Measurements from ENCODE around the gene FBLN7. TPM values are rescaled to one million over a fixed set of nuclear protein-coding genes. Genes with fewer than 3 reads are reported as not detected.
A peak's percentile ranks its signal among the peaks of the same experiment; 100 is the strongest.

FBLN7 gene
- total and polyA plus RNA-seq, 3 experiments from 2014 or later = 1.4 to 2.2 (median 2.1) TPM

GRCh38 chr2:112142525-112143078 is 4.4 kb downstream of the FBLN7 start:
- peaks cover 0 to 9% (median 1%) of the 10 kb centered on the region in 3 donors for H3K4me1 Mint-ChIP-seq
- Histone ChIP-seq H3K27ac (ENCODE audit: low read depth, low read length) (no peak overlapping the region), H3K27me3 (ENCODE audit: insufficient read depth, low read length, poor library complexity, severe bottlenecking) (peaks cover 4% of the 10 kb centered on the region), H3K4me3 (ENCODE audit: low read length) (no peak overlapping the region), H3K9me3 (ENCODE audit: low read length) (no peaks in the 10 kb centered on the region), H3K4me1 (ENCODE audit: insufficient read depth, low read length) (no peaks in the 10 kb centered on the region), H3K36me3 (ENCODE audit: insufficient read depth, low read length) (no peaks in the 10 kb centered on the region)
- H3K9me3 Mint-ChIP-seq = no peaks in the 10 kb centered on the region
- POLR2A ChIA-PET = no interaction called here
- peaks cover 15 to 35% of the 10 kb centered on the region in 2 donors for H3K27me3 Mint-ChIP-seq
- H3K4me3 Mint-ChIP-seq = no peak overlapping the region
- peaks cover 0 to 2% (median 0%) of the 10 kb centered on the region in 3 donors for H3K36me3 Mint-ChIP-seq
- CTCF ChIA-PET = no interaction called here
- no peak for DNase-seq
- peak overlapping the region in 1 of 8 donors; percentile 63 for H3K27ac Mint-ChIP-seq

DNA sequence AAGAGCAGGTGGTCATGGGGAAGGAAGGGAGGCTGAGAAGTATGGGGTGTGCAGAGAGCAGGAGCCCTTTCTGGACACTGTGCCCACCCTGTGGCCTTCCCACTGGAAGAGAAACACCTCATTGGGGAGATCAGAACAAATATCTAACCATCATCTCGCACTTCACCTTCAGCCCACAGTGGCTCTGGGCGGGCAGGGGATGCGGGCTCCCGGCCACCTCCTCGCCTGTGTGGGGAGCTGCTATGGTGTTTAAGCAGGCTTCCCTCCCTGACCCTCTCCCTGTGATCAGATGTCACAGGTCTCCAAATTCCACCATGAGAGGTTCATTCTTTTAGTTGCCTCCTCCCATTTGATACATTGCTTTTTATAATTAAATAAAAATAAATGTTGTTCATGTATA is 5.0 kb downstream of the FBLN7 start:
- Histone ChIP-seq H3K9me3 (ENCODE audit: low read length) (no peaks in the 10 kb centered on the region), H3K4me3 (ENCODE audit: low read length) (no peak overlapping the region), H3K27me3 (ENCODE audit: insufficient read depth, low read length, poor library complexity, severe bottlenecking) (no peaks in the 10 kb centered on the region), H3K27ac (ENCODE audit: low read depth, low read length) (no peak overlapping the region), H3K36me3 (ENCODE audit: insufficient read depth, low read length) (no peaks in the 10 kb centered on the region), H3K4me1 (ENCODE audit: insufficient read depth, low read length) (no peaks in the 10 kb centered on the region)
- Mint-ChIP-seq H3K4me1 (peaks cover 0 to 5% (median 0%) of the 10 kb centered on the region in 3 donors), H3K4me3 (no peak overlapping the region), H3K36me3 (no peaks in the 10 kb centered on the region), H3K27me3 (peaks cover 11 to 34% of the 10 kb centered on the region in 2 donors), H3K9me3 (no peaks in the 10 kb centered on the region), H3K27ac (no peak overlapping the region)
- CTCF ChIA-PET = no interaction called here
- no peak for DNase-seq
- POLR2A ChIA-PET = no interaction called here

DNA sequence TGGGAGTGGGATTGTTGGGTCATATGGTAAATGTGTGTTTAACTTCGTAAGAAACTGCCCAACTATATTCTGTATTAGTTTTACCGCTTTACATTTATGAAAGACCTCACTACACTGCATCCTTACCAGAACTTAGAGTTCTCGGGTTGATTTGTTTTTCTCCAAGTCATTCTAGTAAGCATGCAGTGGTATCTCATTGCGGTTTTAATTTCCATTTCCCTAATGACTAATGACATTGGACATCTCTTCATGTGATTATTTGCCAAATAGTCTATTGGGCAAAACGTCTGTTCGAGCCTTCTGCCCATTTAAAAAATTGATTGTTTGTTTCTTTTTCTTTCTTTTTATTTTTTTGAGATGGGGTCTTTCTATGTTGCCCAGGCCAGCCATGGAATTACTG is 6.8 kb downstream of the FBLN7 start:
- ChIA-PET CTCF (no interaction called here), POLR2A (no interaction called here)
- Mint-ChIP-seq H3K27me3 (peaks cover 11 to 39% of the 10 kb centered on the region in 2 donors), H3K9me3 (no peaks in the 10 kb centered on the region), H3K4me3 (no peak overlapping the region), H3K36me3 (no peaks in the 10 kb centered on the region), H3K27ac (no peak overlapping the region), H3K4me1 (peaks cover 0 to 5% (median 0%) of the 10 kb centered on the region in 3 donors)
- Histone ChIP-seq H3K4me1 (ENCODE audit: insufficient read depth, low read length) (no peaks in the 10 kb centered on the region), H3K27me3 (ENCODE audit: insufficient read depth, low read length, poor library complexity, severe bottlenecking) (no peaks in the 10 kb centered on the region), H3K4me3 (ENCODE audit: low read length) (no peak overlapping the region), H3K9me3 (ENCODE audit: low read length) (no peaks in the 10 kb centered on the region), H3K36me3 (ENCODE audit: insufficient read depth, low read length) (no peaks in the 10 kb centered on the region), H3K27ac (ENCODE audit: low read depth, low read length) (no peak overlapping the region)
- DNase-seq = no peak

GRCh38 chr2:112147382-112148168 is 9.4 kb downstream of the FBLN7 start:
- peaks cover 7 to 24% of the 10 kb centered on the region in 2 donors for H3K27me3 Mint-ChIP-seq
- H3K4me1 Mint-ChIP-seq = no peaks in the 10 kb centered on the region
- DNase-seq = no peak
- no peak overlapping the region for H3K4me3 ChIP-seq (ENCODE audit: low read length)
- H3K27me3 ChIP-seq (ENCODE audit: insufficient read depth, low read length, poor library complexity, severe bottlenecking) = no peaks in the 10 kb centered on the region
- CTCF ChIA-PET = no interaction called here
- no peaks in the 10 kb centered on the region for H3K36me3 ChIP-seq (ENCODE audit: insufficient read depth, low read length)
- no peak overlapping the region for H3K4me3 Mint-ChIP-seq
- no peaks in the 10 kb centered on the region for H3K36me3 Mint-ChIP-seq
- peak overlapping the region in 1 of 8 donors; percentile 66 for H3K27ac Mint-ChIP-seq
- H3K9me3 ChIP-seq (ENCODE audit: low read length) = no peaks in the 10 kb centered on the region
- POLR2A ChIA-PET = no interaction called here
- H3K4me1 ChIP-seq (ENCODE audit: insufficient read depth, low read length) = no peaks in the 10 kb centered on the region
- H3K27ac ChIP-seq (ENCODE audit: low read depth, low read length) = no peak overlapping the region
- H3K9me3 Mint-ChIP-seq = no peaks in the 10 kb centered on the region

DNA sequence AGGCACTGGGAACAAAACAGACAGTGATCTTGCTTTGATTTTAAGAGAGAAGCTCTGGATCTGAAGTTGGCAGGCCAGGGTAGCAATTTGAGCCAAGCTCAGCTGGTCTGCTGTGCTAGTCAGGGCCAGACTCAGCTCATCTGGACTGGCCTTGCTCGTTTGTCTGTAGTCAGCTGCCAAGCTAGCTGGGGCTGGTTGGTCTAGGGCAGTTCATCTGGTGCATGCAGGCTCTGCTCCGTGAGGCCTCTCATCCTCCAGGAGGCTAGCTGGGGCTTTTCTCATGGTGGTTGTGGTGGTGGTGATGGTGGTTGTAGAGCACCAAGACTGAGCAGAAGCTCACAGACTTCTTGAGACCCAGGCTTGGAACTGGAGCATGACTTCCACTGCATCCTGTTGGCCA is 10.3 kb downstream of the FBLN7 start:
- ChIA-PET CTCF (no interaction called here), POLR2A (no interaction called here)
- no peak for DNase-seq
- H3K36me3 Mint-ChIP-seq = no peaks in the 10 kb centered on the region
- Histone ChIP-seq H3K27me3 (ENCODE audit: insufficient read depth, low read length, poor library complexity, severe bottlenecking) (no peaks in the 10 kb centered on the region), H3K4me3 (ENCODE audit: low read length) (no peak overlapping the region), H3K36me3 (ENCODE audit: insufficient read depth, low read length) (no peaks in the 10 kb centered on the region), H3K9me3 (ENCODE audit: low read length) (no peaks in the 10 kb centered on the region), H3K4me1 (ENCODE audit: insufficient read depth, low read length) (no peaks in the 10 kb centered on the region), H3K27ac (ENCODE audit: low read depth, low read length) (no peak overlapping the region)
- H3K4me3 Mint-ChIP-seq = no peak overlapping the region
- no peaks in the 10 kb centered on the region for H3K4me1 Mint-ChIP-seq
- peaks cover 7 to 18% of the 10 kb centered on the region in 2 donors for H3K27me3 Mint-ChIP-seq
- peak overlapping the region in 1 of 8 donors; percentile 66 for H3K27ac Mint-ChIP-seq
- H3K9me3 Mint-ChIP-seq = no peaks in the 10 kb centered on the region

DNA sequence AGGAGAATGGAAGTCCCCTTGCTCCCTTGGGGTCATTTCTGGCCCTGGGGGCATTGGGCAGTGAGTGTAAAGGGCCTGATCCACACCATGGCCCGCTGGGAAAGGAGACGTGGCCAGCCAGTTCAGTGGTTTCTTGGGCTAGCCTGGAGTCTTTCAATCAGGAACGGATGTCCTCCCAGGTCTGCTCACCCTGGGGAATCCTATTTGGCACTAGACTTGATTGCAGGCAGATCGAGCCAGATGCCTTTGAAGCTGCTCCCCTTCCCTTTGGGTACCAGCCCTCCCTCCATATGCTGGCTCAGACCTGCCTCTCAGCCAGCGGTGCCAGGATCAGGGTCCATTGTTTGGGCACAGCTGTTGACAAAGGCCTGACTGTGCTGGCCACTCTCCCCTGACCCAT is 11.0 kb downstream of the FBLN7 start:
- H3K27me3 ChIP-seq (ENCODE audit: insufficient read depth, low read length, poor library complexity, severe bottlenecking) = no peaks in the 10 kb centered on the region
- ChIA-PET POLR2A (no interaction called here), CTCF (no interaction called here)
- no peak overlapping the region for H3K4me3 ChIP-seq (ENCODE audit: low read length)
- Mint-ChIP-seq H3K9me3 (no peaks in the 10 kb centered on the region), H3K27ac (no peak overlapping the region), H3K4me3 (no peak overlapping the region), H3K36me3 (no peaks in the 10 kb centered on the region), H3K27me3 (peaks cover 7 to 18% of the 10 kb centered on the region in 2 donors), H3K4me1 (no peaks in the 10 kb centered on the region)
- H3K9me3 ChIP-seq (ENCODE audit: low read length) = no peaks in the 10 kb centered on the region
- H3K4me1 ChIP-seq (ENCODE audit: insufficient read depth, low read length) = no peaks in the 10 kb centered on the region
- no peak for DNase-seq
- no peaks in the 10 kb centered on the region for H3K36me3 ChIP-seq (ENCODE audit: insufficient read depth, low read length)
- no peak overlapping the region for H3K27ac ChIP-seq (ENCODE audit: low read depth, low read length)

GRCh38 chr2:112149866-112150435 is 11.8 kb downstream of the FBLN7 start:
- no peak overlapping the region for H3K4me3 Mint-ChIP-seq
- Histone ChIP-seq H3K27me3 (ENCODE audit: insufficient read depth, low read length, poor library complexity, severe bottlenecking) (no peaks in the 10 kb centered on the region), H3K4me3 (ENCODE audit: low read length) (no peak overlapping the region), H3K27ac (ENCODE audit: low read depth, low read length) (no peak overlapping the region), H3K36me3 (ENCODE audit: insufficient read depth, low read length) (no peaks in the 10 kb centered on the region), H3K9me3 (ENCODE audit: low read length) (no peaks in the 10 kb centered on the region), H3K4me1 (ENCODE audit: insufficient read depth, low read length) (peaks cover 6% of the 10 kb centered on the region)
- H3K4me1 Mint-ChIP-seq = peaks cover 3 to 4% (median 3%) of the 10 kb centered on the region in 3 donors
- ChIA-PET POLR2A (no interaction called here), CTCF (no interaction called here)
- H3K36me3 Mint-ChIP-seq = no peaks in the 10 kb centered on the region
- peak overlapping the region in 1 of 8 donors; percentile 72 for H3K27ac Mint-ChIP-seq
- no peaks in the 10 kb centered on the region for H3K9me3 Mint-ChIP-seq
- no peak for DNase-seq
- peaks cover 7 to 18% of the 10 kb centered on the region in 2 donors for H3K27me3 Mint-ChIP-seq

DNA sequence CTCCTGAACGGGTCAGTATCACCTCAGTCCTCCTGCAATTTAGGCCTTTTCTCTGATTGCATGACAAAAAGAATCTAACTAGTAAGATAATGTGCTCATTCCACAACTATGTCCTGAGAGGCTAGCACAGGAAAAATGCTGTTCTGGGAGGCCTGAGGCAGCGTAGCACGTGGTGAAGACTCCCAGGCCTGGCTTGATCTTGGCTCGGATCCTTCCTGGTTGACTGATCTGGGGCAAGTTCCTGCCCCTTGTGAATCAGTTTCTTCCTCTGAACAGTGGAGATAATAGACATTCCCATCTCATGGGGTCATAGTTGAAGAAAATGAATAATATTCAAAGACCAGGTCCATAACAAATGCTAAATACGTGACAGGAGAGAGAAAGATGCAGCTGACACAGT is 12.3 kb downstream of the FBLN7 start:
- no peak overlapping the region for H3K27ac Mint-ChIP-seq
- H3K4me3 Mint-ChIP-seq = no peak overlapping the region
- peaks cover 8 to 9% (median 8%) of the 10 kb centered on the region in 3 donors for H3K4me1 Mint-ChIP-seq
- Histone ChIP-seq H3K4me3 (ENCODE audit: low read length) (no peak overlapping the region), H3K27me3 (ENCODE audit: insufficient read depth, low read length, poor library complexity, severe bottlenecking) (no peaks in the 10 kb centered on the region), H3K36me3 (ENCODE audit: insufficient read depth, low read length) (no peaks in the 10 kb centered on the region), H3K4me1 (ENCODE audit: insufficient read depth, low read length) (peaks cover 11% of the 10 kb centered on the region), H3K27ac (ENCODE audit: low read depth, low read length) (no peak overlapping the region), H3K9me3 (ENCODE audit: low read length) (no peaks in the 10 kb centered on the region)
- H3K36me3 Mint-ChIP-seq = no peaks in the 10 kb centered on the region
- H3K27me3 Mint-ChIP-seq = peaks cover 7 to 18% of the 10 kb centered on the region in 2 donors
- ChIA-PET CTCF (no interaction called here), POLR2A (no interaction called here)
- no peak for DNase-seq
- no peaks in the 10 kb centered on the region for H3K9me3 Mint-ChIP-seq

Data from CD8-positive, alpha-beta memory T cell (primary cell).